Aorta (tissue), 5 donors: ENCODE results near the gene TNPO3. TPM values are rescaled to one million over a fixed set of nuclear protein-coding genes. Genes with fewer than 3 reads are reported as not detected.

ENCODE experiments used
- ATAC-seq: fragments of 200-7000 bp; cut with Tn5 transposase; one replicate; pipeline ENCODE4 v1.9.1; 2022; ENCODE audit warnings: moderate library complexity; ENCODE audit not compliant: low FRiP score
- DNase-seq, 2 donors: peaks; one replicate each; pipeline ENCODE4 v3.0.0-alpha.2; 2020
- H3K27ac ChIP-seq, 2 donors: one replicate each; pipeline ENCODE4 v1.5.1; 2013; ENCODE audit warnings: low read length in 2 of 2, mild to moderate bottlenecking in 2 of 2, moderate library complexity in 2 of 2, control low read depth in 1 of 2, inconsistent platforms in 1 of 2, low read depth in 1 of 2
- H3K27me3 ChIP-seq, 2 donors: one replicate each; pipeline ENCODE4 v1.6.1; 2013; ENCODE audit warnings: control low read depth in 1 of 2, low read length in 1 of 2, mild to moderate bottlenecking in 1 of 2, moderate library complexity in 1 of 2; ENCODE audit not compliant: insufficient read depth in 2 of 2, control insufficient read depth in 1 of 2
- H3K36me3 ChIP-seq, 2 donors: one replicate each; pipeline ENCODE4 v1.6.1; 2013; ENCODE audit warnings: control low read depth in 1 of 2, low read length in 1 of 2, mild to moderate bottlenecking in 1 of 2; ENCODE audit not compliant: insufficient read depth in 2 of 2, control insufficient read depth in 1 of 2
- H3K4me1 ChIP-seq, 2 donors: one replicate each; pipeline ENCODE4 v1.6.1; 2013; ENCODE audit warnings: low read length in 2 of 2, control low read depth in 1 of 2, mild to moderate bottlenecking in 1 of 2, moderate library complexity in 1 of 2; ENCODE audit not compliant: insufficient read depth in 2 of 2, control insufficient read depth in 1 of 2
- H3K4me3 ChIP-seq, 2 donors: one replicate each; pipeline ENCODE4 v1.5.1; 2013; ENCODE audit warnings: low read length in 2 of 2, control low read depth in 1 of 2, mild to moderate bottlenecking in 1 of 2
- H3K9me3 ChIP-seq: one replicate; pipeline ENCODE4 v1.6.1; 2013; ENCODE audit warnings: mild to moderate bottlenecking, low read length; ENCODE audit not compliant: control insufficient read depth
- WGBS, 2 donors: extraction: QIAGEN DNeasy Blood & Tissue Kit; methylation state at CpG; one replicate each; pipeline ENCODE4 v1.1.7; 2013; 5-methylcytosine and 5-hydroxymethylcytosine counted together
- intact Hi-C, 2 donors: fragments of 100-400 bp; cut with DNase I; formaldehyde crosslinking; loops; one replicate each; pipeline versions ENCODE4 v1.14.2 to v1.15.0; 2022
- polyA plus RNA-seq, 2 donors: library from polyadenylated mRNA; stranded (reverse); fragments of 200-250 nt; gene quantifications; one replicate each; pipeline ENCODE4 v1.2.3, GENCODE V29; 2013
- total RNA-seq, 2 donors: library from RNA; stranded (reverse); fragmentation: NEBNext Ultra II Directional; extraction: Animal tissue kit (Norgen Biotek cat#: 25700); gene quantifications; one replicate each; pipeline ENCODE4 v1.2.1, GENCODE V29; 2021
- donor health status: healthy with polysubstance abuse.
- donor health status: Bipolar disorder and iron deficiency.
- donor health status: DM: no; HTN: no; CAD: no.
- donor health status: DM: no; HTN: no; CAD: no.
- donor health status: DM: yes; HTN: yes; CAD: no.

Gene TNPO3
- total and polyA plus RNA-seq, 4 donors: 10.5 to 31.4 (median 20.2) TPM

- H3K36me3 ChIP-seq: no peaks in the 10 kb centered on the region
- H3K4me3 ChIP-seq: no peak overlapping the region
- H3K9me3 ChIP-seq: no peaks in the 10 kb centered on the region
- intact Hi-C loops: no loop called here
- H3K27ac ChIP-seq: no peak overlapping the region
- no peaks in the 10 kb centered on the region for H3K27me3 ChIP-seq
- no peaks in the 10 kb centered on the region for H3K4me1 ChIP-seq
- no peak for ATAC-seq
- WGBS, 2 donors: 75 to 77% methylated on average over 9 of the region's 9 CpGs
- no peak for DNase-seq
These were observed 133.0 kb downstream of the TNPO3 start for GRCh38 chr7:128921866-128922440.

- ATAC-seq (no peak), DNase-seq (peak in 1 of 2 donors; percentile 10)
- no peaks in the 10 kb centered on the region for H3K9me3 ChIP-seq
- no peak overlapping the region for H3K27ac ChIP-seq
- intact Hi-C loops: no loop called here
- no peaks in the 10 kb centered on the region for H3K27me3 ChIP-seq
- H3K4me3 ChIP-seq: no peak overlapping the region
- H3K36me3 ChIP-seq: no peaks in the 10 kb centered on the region
- H3K4me1 ChIP-seq: no peaks in the 10 kb centered on the region
- WGBS, 2 donors: 36 to 42% methylated on average over 13 of the region's 13 CpGs
These were observed 133.9 kb downstream of the TNPO3 start for GRCh38 chr7:128920913-128921582.

- Histone ChIP-seq H3K27me3 (no peaks in the 10 kb centered on the region), H3K9me3 (no peaks in the 10 kb centered on the region), H3K36me3 (no peaks in the 10 kb centered on the region), H3K27ac (no peak overlapping the region), H3K4me1 (no peaks in the 10 kb centered on the region), H3K4me3 (no peak overlapping the region)
- WGBS, 2 donors: 51 to 60% methylated on average over 14 of the region's 14 CpGs
- intact Hi-C loops: no loop called here
- ATAC-seq: no peak
- DNase-seq: no peak
These were observed 134.8 kb downstream of the TNPO3 start for GRCh38 chr7:128919881-128920799.

GRCh38 chr7:128919241-128919640 lies 135.7 kb downstream of the TNPO3 start:
- 76 to 77% methylated on average over 6 of the region's 6 CpGs for WGBS, 2 donors
- DNase-seq (no peak), ATAC-seq (no peak)

GRCh38 chr7:128918016-128918665 lies 136.8 kb downstream of the TNPO3 start:
- WGBS, 2 donors: 85 to 91% methylated on average over 8 of the region's 8 CpGs
- H3K27me3 ChIP-seq: no peaks in the 10 kb centered on the region
- no peak for DNase-seq

More at GRCh38 chr7:128919241-128919640, 135.7 kb downstream of the TNPO3 start:
- intact Hi-C loops: no loop called here
- H3K27ac ChIP-seq: no peak overlapping the region
- no peak overlapping the region for H3K4me3 ChIP-seq
- no peaks in the 10 kb centered on the region for H3K27me3 ChIP-seq
- no peaks in the 10 kb centered on the region for H3K36me3 ChIP-seq
- no peaks in the 10 kb centered on the region for H3K9me3 ChIP-seq
- H3K4me1 ChIP-seq: no peaks in the 10 kb centered on the region

GRCh38 chr7:128917122-128917521 lies 137.8 kb downstream of the TNPO3 start:
- no peaks in the 10 kb centered on the region for H3K36me3 ChIP-seq
- 95 to 96% methylated on average over 2 of the region's 2 CpGs for WGBS, 2 donors
- H3K4me3 ChIP-seq: no peak overlapping the region
- ATAC-seq (no peak), DNase-seq (no peak)
- no peak overlapping the region for H3K27ac ChIP-seq
- intact Hi-C loops: no loop called here
- no peaks in the 10 kb centered on the region for H3K27me3 ChIP-seq
- no peaks in the 10 kb centered on the region for H3K4me1 ChIP-seq
- no peaks in the 10 kb centered on the region for H3K9me3 ChIP-seq

More at GRCh38 chr7:128918016-128918665, 136.8 kb downstream of the TNPO3 start:
- no peak for ATAC-seq
- Histone ChIP-seq H3K27ac (no peak overlapping the region), H3K4me1 (no peaks in the 10 kb centered on the region), H3K36me3 (no peaks in the 10 kb centered on the region), H3K4me3 (no peak overlapping the region), H3K9me3 (no peaks in the 10 kb centered on the region)
- intact Hi-C loops: no loop called here

- Histone ChIP-seq H3K27ac (no peak overlapping the region), H3K4me1 (no peaks in the 10 kb centered on the region), H3K27me3 (no peaks in the 10 kb centered on the region), H3K4me3 (no peak overlapping the region), H3K36me3 (no peaks in the 10 kb centered on the region), H3K9me3 (no peaks in the 10 kb centered on the region)
- intact Hi-C loops: no loop called here
- DNase-seq: no peak
- WGBS, 2 donors: 93% methylated on average over 7 of the region's 7 CpGs
- no peak for ATAC-seq
These were observed 138.3 kb downstream of the TNPO3 start for GRCh38 chr7:128916643-128916915.

GRCh38 chr7:128915841-128916642 lies 138.9 kb downstream of the TNPO3 start:
- no peak for ATAC-seq
- Histone ChIP-seq H3K4me3 (peak overlapping the region in 1 of 2 donors; percentile 11), H3K27ac (no peak overlapping the region), H3K4me1 (no peaks in the 10 kb centered on the region), H3K36me3 (no peaks in the 10 kb centered on the region), H3K27me3 (no peaks in the 10 kb centered on the region), H3K9me3 (no peaks in the 10 kb centered on the region)
- WGBS, 2 donors: 18 to 25% methylated on average over 62 to 69 of the region's 69 CpGs
- DNase-seq: peak in 1 of 2 donors; percentile 75
- intact Hi-C loops: no loop called here
